DMS114 treated with DMSO at 0.1 percent for 48 hours (cell line): ENCODE measurements around the gene AJAP1.

ENCODE experiments used
- DNase-seq: peaks from one replicate; lab custom pipeline; 2025; ENCODE audit not compliant: unreplicated experiment; lab: John Stamatoyannopoulos, UW

The AJAP1 gene

DNA sequence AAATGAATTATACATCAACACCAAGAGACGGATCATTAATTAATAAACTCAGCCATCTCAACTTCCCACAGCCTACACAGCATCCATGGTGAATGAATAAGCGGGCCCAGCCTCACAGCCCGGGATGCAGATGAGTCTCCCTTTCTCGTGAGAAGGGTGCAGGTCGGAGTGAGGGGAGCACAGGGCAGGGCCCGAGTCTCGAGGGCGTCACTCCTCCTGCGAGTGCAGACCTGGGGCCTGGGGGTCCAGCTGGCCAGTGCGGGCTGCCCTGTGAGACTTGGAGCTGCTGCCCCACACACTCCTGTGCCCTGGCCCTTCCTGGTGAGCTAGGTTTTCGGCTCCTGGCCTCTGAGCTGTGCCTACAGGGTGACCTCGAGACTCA is 74.7 kb downstream of the AJAP1 start:
- no peak for DNase-seq

- no peak for DNase-seq
Observed at GRCh38 chr1:4730078-4730477, 75.7 kb downstream of the AJAP1 start.

DNA sequence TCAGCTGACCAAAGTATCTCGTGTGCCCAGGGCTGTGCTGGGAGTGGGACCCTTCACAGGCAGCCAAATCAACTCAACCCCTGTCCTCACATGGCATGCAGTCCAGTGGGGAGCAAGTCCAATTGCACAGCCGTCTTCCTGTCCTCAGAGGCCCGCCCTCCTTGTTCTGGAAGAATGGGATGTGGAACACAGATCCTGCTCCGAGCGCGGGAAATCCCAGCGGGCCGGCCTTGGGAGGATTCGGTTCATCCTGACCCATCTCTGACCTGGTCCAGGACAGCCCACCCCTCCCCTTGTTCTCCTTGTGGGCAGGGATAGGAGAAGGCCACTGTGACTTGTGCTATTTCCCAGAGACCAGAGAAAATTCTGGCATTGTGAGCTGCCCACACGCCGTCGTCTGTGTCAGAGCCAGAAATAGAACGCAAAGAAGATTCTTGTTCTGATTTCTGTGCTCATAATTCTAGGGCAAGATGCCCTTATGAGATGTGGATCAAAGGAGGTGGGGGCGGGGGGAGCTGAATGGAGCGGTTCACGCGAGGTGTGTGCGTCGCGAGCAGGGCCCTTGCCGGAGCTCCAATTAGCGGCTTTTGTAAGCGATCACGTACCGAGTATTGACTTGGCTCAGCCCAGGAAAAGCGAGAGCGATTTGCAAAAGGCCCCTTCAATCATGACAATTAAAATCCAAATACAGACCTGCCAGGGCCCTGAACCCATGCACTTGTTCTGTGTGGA is 79.2 kb downstream of the AJAP1 start:
- no peak for DNase-seq

DNA sequence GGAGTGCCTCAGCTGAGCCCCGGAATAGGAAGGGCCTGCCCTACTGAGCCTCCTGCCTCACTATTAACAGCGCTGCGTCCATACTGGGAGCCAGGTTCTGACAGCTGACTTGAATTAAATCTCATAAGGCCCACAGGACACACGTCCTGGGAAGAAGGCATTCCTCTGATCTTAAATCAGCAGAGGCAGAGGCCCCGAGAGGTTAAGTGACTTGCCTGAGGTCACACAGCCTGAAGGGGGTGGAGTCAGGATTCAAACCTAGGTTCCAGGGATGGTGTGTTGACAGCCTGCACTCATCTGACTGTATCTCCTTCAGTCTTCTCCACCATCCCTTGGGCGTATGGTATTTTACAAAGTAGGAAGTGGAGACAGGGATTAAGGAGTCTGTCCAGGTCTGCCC is 79.8 kb downstream of the AJAP1 start:
- no peak for DNase-seq

- DNase-seq = no peak
Observed at GRCh38 chr1:4734791-4735190, 80.4 kb downstream of the AJAP1 start.

GRCh38 chr1:4736254-4736653 is 81.8 kb downstream of the AJAP1 start:
- no peak for DNase-seq

DNA sequence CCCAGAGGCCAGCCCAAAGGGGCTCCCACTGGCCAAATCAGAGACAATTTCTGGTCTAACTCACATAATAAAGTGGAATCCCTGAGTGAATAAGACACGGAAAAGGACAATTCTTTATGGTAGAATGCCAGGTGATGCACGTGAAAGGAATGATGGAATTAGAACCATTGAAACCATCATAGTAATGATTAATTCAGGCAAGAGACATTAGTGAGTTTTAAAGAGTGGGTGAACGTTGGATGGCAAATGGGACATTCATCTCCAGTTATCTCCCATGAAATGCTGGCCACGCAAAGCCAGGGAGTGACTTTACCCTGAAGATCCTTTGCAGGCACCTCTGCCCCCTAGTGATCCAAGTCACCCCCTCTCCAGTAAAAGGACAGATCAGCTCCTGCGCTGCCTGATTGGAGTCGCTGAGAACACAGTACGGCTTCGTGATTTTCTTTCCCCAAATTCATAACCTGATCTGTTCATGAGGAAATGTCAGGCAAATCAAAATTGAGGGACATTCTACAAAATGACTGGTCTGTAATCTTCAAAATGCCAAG is 87.5 kb downstream of the AJAP1 start:
- DNase-seq = no peak

- DNase-seq = no peak
Observed at GRCh38 chr1:4743978-4744750, 89.8 kb downstream of the AJAP1 start.

DNA sequence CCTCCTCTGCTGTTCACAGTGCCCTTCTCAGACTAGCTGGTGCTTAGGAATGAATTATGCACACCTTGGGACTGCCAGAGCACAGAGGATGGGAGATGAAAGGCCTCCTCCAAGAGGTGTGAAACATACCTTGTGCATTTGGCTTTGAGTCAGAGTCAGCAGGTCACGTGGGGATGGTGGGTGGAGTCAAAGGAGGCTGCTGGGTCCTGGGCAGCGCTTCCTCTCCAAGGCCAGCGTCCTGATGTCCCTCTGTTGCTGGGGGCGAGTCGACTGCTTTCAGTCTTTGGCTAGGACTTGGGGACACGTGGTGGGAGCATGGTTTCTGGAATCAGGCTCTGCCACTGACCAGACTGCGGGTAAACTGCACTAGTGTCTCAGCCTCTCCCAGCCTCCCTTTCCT is 91.2 kb downstream of the AJAP1 start:
- no peak for DNase-seq

DNA sequence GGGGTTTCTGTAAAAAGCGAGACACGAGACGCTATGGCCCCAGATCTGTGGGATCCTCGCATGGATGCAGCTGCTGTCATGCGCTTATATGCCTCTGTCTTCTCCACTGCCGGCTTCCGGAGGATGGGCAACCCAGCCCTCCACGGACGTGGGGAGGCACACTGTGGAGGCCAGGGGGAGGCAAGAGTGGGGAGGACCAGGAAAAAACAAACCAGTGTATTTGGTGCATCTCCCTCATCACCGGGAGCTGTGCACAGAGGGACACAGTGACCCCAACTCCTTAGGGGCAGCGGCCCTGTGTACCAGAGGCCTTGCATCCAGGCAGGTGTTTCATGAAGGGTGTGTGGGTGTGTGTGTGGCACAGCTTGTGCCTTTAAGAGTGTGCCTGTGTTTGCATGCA is 95.0 kb downstream of the AJAP1 start:
- DNase-seq = no peak

DNA sequence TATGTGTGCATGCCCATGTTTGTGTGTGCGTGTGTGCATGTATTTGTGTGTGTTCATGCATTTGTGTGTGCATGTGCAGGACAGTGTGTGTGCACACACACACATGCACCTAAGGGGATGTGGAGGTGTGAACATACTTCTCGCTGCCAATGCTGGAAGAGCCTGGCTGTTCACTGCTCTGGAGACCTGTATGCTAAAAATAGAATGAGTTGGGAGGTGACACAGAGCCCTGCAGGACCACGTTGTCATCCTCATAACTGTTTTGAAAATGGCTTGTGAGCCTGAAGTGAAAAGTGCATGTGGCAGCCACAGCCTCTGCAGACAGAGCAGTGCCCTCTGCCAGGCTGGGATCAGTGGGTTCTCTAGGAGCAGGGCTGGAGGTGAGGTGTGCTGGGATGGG is 95.8 kb downstream of the AJAP1 start:
- no peak for DNase-seq

DNA sequence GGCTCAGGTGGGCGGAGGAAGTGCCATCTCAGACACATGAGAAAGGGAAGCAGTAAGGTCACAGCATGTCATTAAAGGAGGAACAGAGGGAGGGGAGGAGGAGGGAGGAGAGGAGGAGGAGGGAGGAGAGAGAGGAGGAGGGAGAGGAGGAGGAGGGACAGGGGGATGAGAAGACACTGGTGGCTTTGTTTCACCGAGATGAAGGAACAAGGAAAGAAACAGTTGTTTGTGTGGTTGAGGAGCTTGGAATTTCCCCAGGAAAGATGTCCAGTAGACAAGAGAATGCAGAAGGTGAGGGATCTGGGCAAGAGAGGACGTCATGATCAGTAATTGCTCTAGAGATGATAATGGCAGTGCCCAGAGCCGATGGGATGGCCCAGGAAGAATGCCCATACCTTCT is 97.7 kb downstream of the AJAP1 start:
- no peak for DNase-seq

GRCh38 chr1:4754816-4755215 is 100.4 kb downstream of the AJAP1 start:
- no peak for DNase-seq

DNA sequence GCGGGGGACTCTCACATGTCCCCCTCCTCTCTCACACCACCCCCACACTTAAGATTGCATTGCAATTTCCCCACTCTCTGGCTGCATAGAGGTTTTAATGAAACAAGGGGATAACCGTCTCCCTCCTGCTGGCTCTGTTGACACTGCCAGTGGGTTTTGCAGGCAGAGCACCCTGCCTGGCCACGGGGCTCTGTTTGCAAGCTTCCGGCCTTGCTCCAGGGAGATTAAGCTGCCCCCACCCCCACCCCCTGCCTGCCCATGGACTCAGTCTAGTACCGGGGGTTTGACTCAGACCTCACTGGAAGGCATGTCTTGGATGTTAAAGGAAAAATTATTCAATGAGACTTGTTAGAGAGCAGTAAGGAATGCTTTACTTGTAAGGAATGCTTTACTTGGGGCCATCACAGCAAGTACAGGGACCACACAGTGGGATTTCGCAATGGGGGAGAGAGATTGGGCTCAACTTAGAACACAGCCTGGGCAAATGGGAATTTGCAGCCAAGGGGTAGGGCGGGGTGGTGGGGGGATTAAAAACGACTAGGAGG is 101.0 kb downstream of the AJAP1 start:
- DNase-seq = no peak

DNA sequence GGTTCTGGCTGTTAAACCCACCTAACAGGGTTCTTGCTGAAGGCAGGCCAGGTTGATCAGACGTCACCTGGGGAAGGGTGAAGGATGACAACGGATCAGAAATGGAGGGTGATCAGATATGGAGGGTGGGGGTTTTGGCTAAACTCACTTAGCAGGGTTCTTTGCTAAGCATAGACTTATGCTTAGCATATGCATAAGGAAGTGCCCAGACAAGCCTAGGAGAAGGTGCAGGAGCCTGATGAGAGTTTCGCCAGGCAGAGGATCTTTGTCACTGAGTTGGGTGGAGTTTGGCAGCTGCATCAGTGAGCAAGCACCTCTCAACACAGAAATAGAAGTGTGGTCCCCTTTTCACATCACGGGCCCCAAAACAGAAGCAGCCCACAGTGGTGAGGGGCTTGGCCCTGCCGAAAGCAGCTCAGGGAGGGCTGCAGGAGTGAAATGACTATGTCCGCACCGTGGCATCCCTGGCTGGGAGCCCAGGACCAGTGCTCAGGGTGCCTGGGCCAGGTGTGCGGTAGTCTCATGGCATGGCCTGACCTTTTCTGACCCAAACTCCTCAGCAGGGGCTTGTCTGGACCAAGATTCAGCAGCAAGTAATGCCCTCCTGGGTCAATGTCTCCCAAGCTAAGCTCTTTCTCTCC is 101.6 kb downstream of the AJAP1 start:
- no peak for DNase-seq

DNA sequence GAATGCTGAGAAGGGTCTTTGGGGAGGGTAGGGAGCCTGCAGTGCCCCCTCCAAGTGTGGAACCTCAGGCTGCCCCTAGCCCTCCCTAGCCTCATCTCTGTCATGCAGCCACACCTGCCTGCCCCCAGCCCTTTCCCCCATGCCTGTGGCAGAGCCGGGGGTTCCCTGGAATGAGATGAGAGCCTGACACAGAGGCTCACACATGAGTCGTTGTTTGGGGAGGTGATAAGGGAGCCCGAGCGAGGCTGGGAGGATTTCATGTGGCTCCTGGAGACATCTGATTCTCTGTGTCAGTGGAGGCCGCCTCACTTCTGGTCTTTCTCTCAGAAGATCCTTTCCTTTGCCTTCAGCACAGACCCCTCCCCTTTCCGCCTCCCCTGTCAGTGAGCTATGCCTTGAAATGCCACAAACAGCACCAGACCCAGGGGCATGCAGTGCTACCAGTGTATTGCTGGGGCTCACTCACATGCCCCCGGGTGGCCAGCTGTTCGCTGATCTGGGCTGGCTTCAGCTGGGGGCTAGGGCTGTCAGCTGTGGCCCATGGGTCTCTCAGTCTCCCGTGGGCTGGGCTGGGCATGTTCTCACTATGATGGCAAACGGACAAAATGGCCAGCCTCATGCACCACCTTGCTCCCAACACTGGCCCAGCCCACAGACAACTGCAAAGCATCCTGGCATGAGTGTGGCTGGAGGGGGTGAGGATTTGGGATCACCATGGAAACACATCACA is 102.6 kb downstream of the AJAP1 start:
- no peak for DNase-seq

DNA sequence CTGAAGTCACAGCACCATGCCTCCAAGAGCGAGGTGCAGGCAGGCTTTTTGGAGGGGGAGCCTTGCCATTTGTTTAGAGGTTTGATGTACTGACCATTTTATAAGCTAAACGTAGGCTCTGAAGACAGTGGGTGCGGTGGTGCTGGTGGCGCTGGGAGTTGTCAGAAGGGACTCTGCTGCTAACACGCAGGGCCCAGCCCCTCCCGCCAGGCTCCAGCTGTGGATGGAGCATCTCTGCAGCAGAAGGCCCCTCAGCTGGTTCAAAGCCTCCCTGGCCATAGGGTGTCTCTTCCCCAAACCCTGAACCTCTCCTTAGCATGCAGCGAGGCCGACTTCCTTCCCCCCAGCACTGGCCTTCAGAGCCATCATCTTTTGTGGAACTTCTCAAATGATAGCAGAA is 105.3 kb downstream of the AJAP1 start:
- DNase-seq = no peak

DNA sequence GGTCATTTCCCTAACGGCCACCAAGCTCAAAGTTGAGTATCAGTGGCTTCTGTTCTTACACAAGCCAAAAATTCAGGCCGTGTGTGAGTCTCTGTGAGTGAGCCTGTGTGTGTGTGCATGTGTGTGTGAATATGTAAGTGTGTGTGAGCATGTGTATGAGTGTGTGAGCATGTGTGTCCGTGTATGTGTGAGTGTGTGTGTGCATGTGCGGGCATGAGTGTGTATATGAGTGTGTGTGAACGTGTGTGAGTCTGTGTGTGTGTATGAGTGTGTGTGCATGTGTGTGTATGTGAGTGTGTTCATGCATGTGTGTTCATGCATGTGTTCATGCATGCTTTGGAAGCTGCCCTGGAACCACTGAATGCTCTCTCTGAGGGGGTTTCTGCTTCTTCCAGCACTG is 105.7 kb downstream of the AJAP1 start:
- DNase-seq = no peak

- DNase-seq = no peak
Observed at GRCh38 chr1:4761324-4761723, 106.9 kb downstream of the AJAP1 start.

- DNase-seq = no peak
Observed at GRCh38 chr1:4762146-4762545, 107.7 kb downstream of the AJAP1 start.

GRCh38 chr1:4767308-4767707 is 112.9 kb downstream of the AJAP1 start:
- DNase-seq = no peak
